GM20000 (cell line): ENCODE data around the gene EPN1.

Source experiments
- DNase-seq: peaks from one replicate; pipeline ENCODE4 v3.0.0; 2012; ENCODE audit warnings: low spot score
- TF ChIP-seq, protein P1 (sequence below): IDR thresholded peaks from 2 replicates; pipeline ENCODE4 v1.5.1; 2012; ENCODE audit warnings: mild to moderate bottlenecking, control low read depth; ENCODE audit errors: extremely low read depth, missing control alignments

The EPN1 gene

DNA sequence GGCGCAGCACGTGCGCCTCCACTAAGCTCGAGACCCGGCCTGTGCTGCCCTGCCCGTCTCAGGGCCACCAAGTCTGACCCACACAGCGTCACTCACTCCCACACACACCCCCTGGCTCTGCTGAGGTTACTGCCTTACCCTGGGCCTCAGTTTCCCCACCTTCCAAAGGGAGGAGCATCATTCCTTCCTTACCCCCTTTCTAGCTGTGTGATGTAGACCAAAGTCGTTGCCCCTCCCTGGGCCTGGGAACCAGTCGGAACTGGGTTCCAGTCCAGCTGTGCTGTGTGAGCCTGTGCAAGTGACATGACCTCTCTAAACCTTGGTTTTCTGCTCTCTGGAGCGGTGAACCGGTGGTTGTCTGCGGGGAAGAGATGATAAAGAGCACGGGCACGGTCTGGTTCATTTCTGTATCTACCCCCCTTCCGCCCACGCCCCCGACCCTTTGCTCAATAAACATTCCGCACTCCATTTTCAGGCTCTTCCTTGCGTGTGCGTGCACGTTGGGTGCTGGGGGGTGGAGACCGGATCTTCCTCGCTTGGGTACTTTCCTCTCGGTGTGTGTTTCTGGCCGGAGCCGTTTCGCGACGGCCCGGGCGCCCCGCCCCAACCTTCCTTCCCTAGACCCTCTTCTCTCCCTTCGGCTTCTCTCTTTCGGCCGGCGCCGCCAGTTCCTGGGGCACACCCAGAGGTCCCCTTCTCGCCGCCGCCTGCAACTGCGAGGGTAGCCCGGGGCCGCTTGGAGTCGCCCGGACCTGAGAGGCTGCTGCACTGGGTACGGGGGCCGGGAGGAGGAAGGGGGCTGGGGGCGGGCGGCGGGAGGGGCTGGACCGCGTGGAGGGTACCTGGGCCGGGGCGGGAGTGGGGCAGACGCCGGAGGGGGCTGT, 31.8 kb upstream of the EPN1 start, which contains the start of gene ZNF581:
ZNF581 (plus strand) TSS at position 647 of the 884 bp plus-strand sequence. CDS start 923 bp downstream, outside the sequence.
- TF ChIP-seq, protein P1, sequence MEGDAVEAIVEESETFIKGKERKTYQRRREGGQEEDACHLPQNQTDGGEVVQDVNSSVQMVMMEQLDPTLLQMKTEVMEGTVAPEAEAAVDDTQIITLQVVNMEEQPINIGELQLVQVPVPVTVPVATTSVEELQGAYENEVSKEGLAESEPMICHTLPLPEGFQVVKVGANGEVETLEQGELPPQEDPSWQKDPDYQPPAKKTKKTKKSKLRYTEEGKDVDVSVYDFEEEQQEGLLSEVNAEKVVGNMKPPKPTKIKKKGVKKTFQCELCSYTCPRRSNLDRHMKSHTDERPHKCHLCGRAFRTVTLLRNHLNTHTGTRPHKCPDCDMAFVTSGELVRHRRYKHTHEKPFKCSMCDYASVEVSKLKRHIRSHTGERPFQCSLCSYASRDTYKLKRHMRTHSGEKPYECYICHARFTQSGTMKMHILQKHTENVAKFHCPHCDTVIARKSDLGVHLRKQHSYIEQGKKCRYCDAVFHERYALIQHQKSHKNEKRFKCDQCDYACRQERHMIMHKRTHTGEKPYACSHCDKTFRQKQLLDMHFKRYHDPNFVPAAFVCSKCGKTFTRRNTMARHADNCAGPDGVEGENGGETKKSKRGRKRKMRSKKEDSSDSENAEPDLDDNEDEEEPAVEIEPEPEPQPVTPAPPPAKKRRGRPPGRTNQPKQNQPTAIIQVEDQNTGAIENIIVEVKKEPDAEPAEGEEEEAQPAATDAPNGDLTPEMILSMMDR, result no peak
- DNase-seq, result peak; percentile 90

GRCh38 chr19:55643887-55644176, 31.2 kb upstream of the EPN1 start:
- TF ChIP-seq, protein P1, result no peak
- DNase-seq, result no peak

DNA sequence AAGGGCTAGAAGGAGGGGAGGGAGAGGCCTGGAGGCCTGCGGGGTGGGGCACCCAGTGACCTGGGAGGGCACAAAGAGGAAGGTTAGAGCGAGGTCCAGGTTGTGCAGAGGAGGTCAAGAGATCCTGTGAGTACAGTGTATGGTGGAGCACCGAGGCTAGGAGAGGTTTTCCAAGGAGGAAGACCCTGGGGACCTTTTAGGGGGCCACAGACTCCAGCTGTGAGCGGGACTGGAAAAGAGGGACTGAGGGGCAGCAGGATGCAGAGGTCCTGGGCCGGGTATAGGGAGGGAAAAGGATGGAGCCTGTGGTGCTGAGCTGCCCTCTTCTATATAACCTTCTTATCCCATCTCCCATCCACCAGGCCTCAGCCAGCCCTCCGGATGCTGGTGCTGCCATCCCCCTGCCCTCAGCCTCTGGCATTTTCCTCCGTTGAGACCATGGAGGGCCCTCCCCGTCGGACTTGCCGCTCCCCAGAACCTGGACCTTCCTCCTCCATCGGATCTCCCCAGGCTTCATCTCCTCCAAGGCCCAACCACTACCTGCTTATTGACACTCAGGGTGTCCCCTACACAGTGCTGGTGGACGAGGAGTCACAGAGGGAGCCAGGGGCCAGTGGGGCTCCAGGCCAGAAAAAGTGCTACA, 30.7 kb upstream of the EPN1 start:
- TF ChIP-seq, protein P1, result no peak

GRCh38 chr19:55644842-55645511, 30.0 kb upstream of the EPN1 start:
- DNase-seq, result no peak
- TF ChIP-seq, protein P1, result no peak

More for the DNA sequence above, 30.7 kb upstream of the EPN1 start:
- DNase-seq, result no peak

DNA sequence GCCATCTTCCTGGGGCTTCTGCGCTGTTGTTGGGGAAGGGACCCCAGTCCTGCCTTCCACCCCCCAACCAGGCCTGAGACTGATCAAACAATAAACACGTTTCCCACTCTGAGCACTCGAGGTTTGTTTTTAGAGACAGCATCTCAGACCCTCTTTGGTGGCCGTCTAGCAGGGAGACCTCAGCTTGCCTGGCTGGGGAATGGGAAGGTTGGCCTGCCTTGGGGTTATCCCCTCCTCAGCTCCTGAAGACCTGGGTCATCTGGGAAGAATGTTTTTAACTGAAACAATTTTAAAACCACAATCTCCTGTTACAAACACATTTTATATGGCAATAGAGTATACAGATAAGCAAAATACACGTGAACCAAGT, 29.5 kb upstream of the EPN1 start:
- TF ChIP-seq, protein P1, result no peak
- DNase-seq, result no peak

GRCh38 chr19:55646889-55647731, 27.9 kb upstream of the EPN1 start:
- TF ChIP-seq, protein P1, result no peak
- no peak for DNase-seq
